ENCODE measurements around the gene RABGAP1L.
"Not testable (repeated sequence)": the region's sequence is repeated elsewhere in the genome, so short reads cannot be mapped to it uniquely, and the experiment has no call there.

RABGAP1L gene

GRCh38 chr1:174617905-174618304 is 458.6 kb downstream of the RABGAP1L start:
- not testable (repeated sequence) for DNase-seq

GRCh38 chr1:174623324-174624035 is 464.2 kb downstream of the RABGAP1L start:
- no peak for DNase-seq

GRCh38 chr1:174626031-174627025 is 467.0 kb downstream of the RABGAP1L start:
- DNase-seq = no peak

- no peak for DNase-seq
Measured at GRCh38 chr1:174637487-174637886, 478.2 kb downstream of the RABGAP1L start.

GRCh38 chr1:174639461-174639860 is 480.1 kb downstream of the RABGAP1L start:
- DNase-seq = no peak

- no peak for DNase-seq
Measured at GRCh38 chr1:174640783-174641182, 481.5 kb downstream of the RABGAP1L start.

- no peak for DNase-seq
Measured at GRCh38 chr1:174642393-174642792, 483.1 kb downstream of the RABGAP1L start.

- no peak for DNase-seq
Measured at GRCh38 chr1:174643206-174643605, 483.9 kb downstream of the RABGAP1L start.

GRCh38 chr1:174649572-174649971 is 490.3 kb downstream of the RABGAP1L start:
- DNase-seq = not testable (repeated sequence)

GRCh38 chr1:174652569-174653280 is 493.4 kb downstream of the RABGAP1L start:
- no peak for DNase-seq

- no peak for DNase-seq
Measured at GRCh38 chr1:174654560-174654959, 495.2 kb downstream of the RABGAP1L start.

GRCh38 chr1:174656409-174657059 is 497.2 kb downstream of the RABGAP1L start:
- DNase-seq = no peak

- no peak for DNase-seq
Measured at GRCh38 chr1:174657411-174657810, 498.1 kb downstream of the RABGAP1L start.

- DNase-seq = no peak
Measured at GRCh38 chr1:174657893-174658292, 498.6 kb downstream of the RABGAP1L start.

- DNase-seq = no peak
Measured at GRCh38 chr1:174659823-174660222, 500.5 kb downstream of the RABGAP1L start.

- DNase-seq = no peak
Measured at GRCh38 chr1:174660476-174660875, 501.2 kb downstream of the RABGAP1L start.

- DNase-seq = no peak
Measured at GRCh38 chr1:174663358-174663757, 504.0 kb downstream of the RABGAP1L start.

- DNase-seq = no peak
Measured at GRCh38 chr1:174666248-174666647, 506.9 kb downstream of the RABGAP1L start.

GRCh38 chr1:174671826-174672225 is 512.5 kb downstream of the RABGAP1L start:
- DNase-seq = no peak

GRCh38 chr1:174676856-174677255 is 517.5 kb downstream of the RABGAP1L start:
- no peak for DNase-seq

GRCh38 chr1:174678657-174679056 is 519.3 kb downstream of the RABGAP1L start:
- DNase-seq = no peak

GRCh38 chr1:174680101-174680500 is 520.8 kb downstream of the RABGAP1L start:
- DNase-seq = no peak

All from CD4-positive, alpha-beta T cell treated with Interleukin-12 subunit alpha and Interleukin-12 subunit beta, for 1 hour (primary cell).